Measurements from ENCODE around the gene CEBPE. TPM values are rescaled to one million over a fixed set of nuclear protein-coding genes. Genes with fewer than 3 reads are reported as not detected.

The CEBPE gene
- total RNA-seq, 2 experiments from 2014 or later = 1.1 to 2.3 TPM

GRCh38 chr14:23121361-23121771, 2.3 kb upstream of the CEBPE start:
- POLR2A ChIA-PET = interaction anchor here (0.6 to 5.2 kb wide), 9 partner anchors 11 to 446 kb away, joined by 3 to 68 read pairs (median 3); partner anchors contain the start of genes ACIN1, C14orf119, HOMEZ and SLC7A8
- CTCF ChIA-PET (ENCODE audit: unreplicated experiment) = interaction anchor here (0.6 to 3.2 kb wide), 8 partner anchors 8 to 258 kb away, joined by 3 to 69 read pairs (median 6); partner anchors contain the start of genes ACIN1, C14orf119 and SLC7A8
- TF ChIP-seq CTCF (conservative IDR thresholded peaks at IDR 0.05; ENCODE audit: low read length) (no peak), EZH2phosphoT487 (IDR thresholded peaks at IDR 0.05; ENCODE audit: borderline replicate concordance, low read depth, low read length) (no peak)
- DNase-seq (ENCODE audit: low spot score) = peak; percentile 83
- Histone ChIP-seq H3K9me2 (ENCODE audit: insufficient read depth, low read length) (no peaks in the 10 kb centered on the region), H3K79me2 (ENCODE audit: insufficient read depth, low read depth, low read length) (no peaks in the 10 kb centered on the region), H3K4me2 (ENCODE audit: low read length) (peak overlapping the region; percentile 72), H4K20me1 (ENCODE audit: insufficient read depth, low read length) (no peaks in the 10 kb centered on the region), H3K4me1 (ENCODE audit: insufficient read depth, low read length, poor library complexity, severe bottlenecking) (peaks cover 38% of the 10 kb centered on the region), H3K4me3 (ENCODE audit: low read depth, low read length, poor library complexity, severe bottlenecking) (peak overlapping the region; percentile 48), H3K36me3 (ENCODE audit: insufficient read depth, low read length) (no peaks in the 10 kb centered on the region), H3K9me3 (ENCODE audit: low read length) (no peaks in the 10 kb centered on the region), H3K27ac (ENCODE audit: low read depth, low read length, poor library complexity, severe bottlenecking) (peak overlapping the region; percentile 88), H2AFZ (ENCODE audit: low read length) (peak overlapping the region; percentile 85; the same call in 1 of the 2 replicates)
- intact Hi-C loops (cut with micrococcal nuclease; ENCODE audit: unreplicated experiment) = loop anchor here (1.0 to 5.0 kb wide), 4 partner anchors 66 to 261 kb away; partner anchors contain the start of gene HOMEZ
- BruUV-seq (replicated peaks) = no TSS peak

GRCh38 chr14:23120541-23121251, 1.6 kb upstream of the CEBPE start:
- Histone ChIP-seq H2AFZ (ENCODE audit: low read length) (peak overlapping the region; percentile 85), H3K4me2 (ENCODE audit: low read length) (peak overlapping the region; percentile 72), H3K9me2 (ENCODE audit: insufficient read depth, low read length) (no peaks in the 10 kb centered on the region), H3K36me3 (ENCODE audit: insufficient read depth, low read length) (no peaks in the 10 kb centered on the region), H4K20me1 (ENCODE audit: insufficient read depth, low read length) (no peaks in the 10 kb centered on the region), H3K9me3 (ENCODE audit: low read length) (no peaks in the 10 kb centered on the region), H3K79me2 (ENCODE audit: insufficient read depth, low read depth, low read length) (no peaks in the 10 kb centered on the region), H3K27ac (ENCODE audit: low read depth, low read length, poor library complexity, severe bottlenecking) (peak overlapping the region; percentile 88), H3K4me3 (ENCODE audit: low read depth, low read length, poor library complexity, severe bottlenecking) (peak overlapping the region; percentile 48), H3K4me1 (ENCODE audit: insufficient read depth, low read length, poor library complexity, severe bottlenecking) (peaks cover 38% of the 10 kb centered on the region)
- intact Hi-C loops (cut with micrococcal nuclease; ENCODE audit: unreplicated experiment) = loop anchor here (1.0 to 5.0 kb wide), 7 partner anchors 51 to 262 kb away; partner anchors contain the start of genes HOMEZ and SLC7A8
- DNase-seq (ENCODE audit: low spot score) = peak; percentile 91
- no TSS peak for BruUV-seq (replicated peaks)
- ChIA-PET CTCF (ENCODE audit: unreplicated experiment) (interaction anchor here (0.5 to 3.2 kb wide), 14 partner anchors 10 to 259 kb away, joined by 3 to 69 read pairs (median 4); partner anchors contain the start of genes ACIN1, C14orf119, HOMEZ and PABPN1), POLR2A (interaction anchor here (0.6 to 5.2 kb wide), 10 partner anchors 25 to 446 kb away, joined by 3 to 68 read pairs (median 4); partner anchors contain the start of genes ACIN1, C14orf119, HOMEZ and SLC7A8)
- TF ChIP-seq EZH2phosphoT487 (IDR thresholded peaks at IDR 0.05; ENCODE audit: borderline replicate concordance, low read depth, low read length) (no peak), CTCF (conservative IDR thresholded peaks at IDR 0.05; ENCODE audit: low read length) (peak; percentile 100)
